ENCODE measurements around the gene ZFYVE1. TPM values are rescaled to one million over a fixed set of nuclear protein-coding genes. Genes with fewer than 3 reads are reported as not detected.
A peak's percentile ranks its signal among the peaks of the same experiment; 100 is the strongest.

The ZFYVE1 gene, protein sequence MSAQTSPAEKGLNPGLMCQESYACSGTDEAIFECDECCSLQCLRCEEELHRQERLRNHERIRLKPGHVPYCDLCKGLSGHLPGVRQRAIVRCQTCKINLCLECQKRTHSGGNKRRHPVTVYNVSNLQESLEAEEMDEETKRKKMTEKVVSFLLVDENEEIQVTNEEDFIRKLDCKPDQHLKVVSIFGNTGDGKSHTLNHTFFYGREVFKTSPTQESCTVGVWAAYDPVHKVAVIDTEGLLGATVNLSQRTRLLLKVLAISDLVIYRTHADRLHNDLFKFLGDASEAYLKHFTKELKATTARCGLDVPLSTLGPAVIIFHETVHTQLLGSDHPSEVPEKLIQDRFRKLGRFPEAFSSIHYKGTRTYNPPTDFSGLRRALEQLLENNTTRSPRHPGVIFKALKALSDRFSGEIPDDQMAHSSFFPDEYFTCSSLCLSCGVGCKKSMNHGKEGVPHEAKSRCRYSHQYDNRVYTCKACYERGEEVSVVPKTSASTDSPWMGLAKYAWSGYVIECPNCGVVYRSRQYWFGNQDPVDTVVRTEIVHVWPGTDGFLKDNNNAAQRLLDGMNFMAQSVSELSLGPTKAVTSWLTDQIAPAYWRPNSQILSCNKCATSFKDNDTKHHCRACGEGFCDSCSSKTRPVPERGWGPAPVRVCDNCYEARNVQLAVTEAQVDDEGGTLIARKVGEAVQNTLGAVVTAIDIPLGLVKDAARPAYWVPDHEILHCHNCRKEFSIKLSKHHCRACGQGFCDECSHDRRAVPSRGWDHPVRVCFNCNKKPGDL
- 26.6 and 31.6 TPM in 2 replicates for polyA plus RNA-seq (2011; rRNA removed)
- polyA minus RNA-seq (2011; rRNA and poly(A)+ RNA removed), result 37.3 and 44.8 TPM in 2 replicates

GRCh38 chr14:73026845-73027542 is at the start of gene ZFYVE1:
ZFYVE1 (minus strand) TSS chr14:73027106; CDS start chr14:73024508, 2,598 bp downstream.
- Histone ChIP-seq H3K27me3 (ENCODE audit: control insufficient read depth, insufficient read depth, low read length) (no peaks in the 10 kb centered on the region), H3K36me3 (ENCODE audit: control insufficient read depth, insufficient read depth, low read length) (peaks cover 6% of the 10 kb centered on the region), H3K4me3 (ENCODE audit: low read depth, low read length) (peak within 1 kb of the TSS; percentile 84)
- POLR2A ChIA-PET, result interaction anchor here (0.6 to 0.9 kb wide), 3 partner anchors 22 to 43 kb away, joined by 3 to 5 read pairs (median 4); partner anchors contain the start of gene RBM25
- CTCF ChIA-PET, result interaction anchor here (0.5 to 1.4 kb wide), 3 partner anchors 78 to 515 kb away, joined by 3 read pairs; no protein-coding TSS in a partner anchor
- TF ChIP-seq, protein P1, sequence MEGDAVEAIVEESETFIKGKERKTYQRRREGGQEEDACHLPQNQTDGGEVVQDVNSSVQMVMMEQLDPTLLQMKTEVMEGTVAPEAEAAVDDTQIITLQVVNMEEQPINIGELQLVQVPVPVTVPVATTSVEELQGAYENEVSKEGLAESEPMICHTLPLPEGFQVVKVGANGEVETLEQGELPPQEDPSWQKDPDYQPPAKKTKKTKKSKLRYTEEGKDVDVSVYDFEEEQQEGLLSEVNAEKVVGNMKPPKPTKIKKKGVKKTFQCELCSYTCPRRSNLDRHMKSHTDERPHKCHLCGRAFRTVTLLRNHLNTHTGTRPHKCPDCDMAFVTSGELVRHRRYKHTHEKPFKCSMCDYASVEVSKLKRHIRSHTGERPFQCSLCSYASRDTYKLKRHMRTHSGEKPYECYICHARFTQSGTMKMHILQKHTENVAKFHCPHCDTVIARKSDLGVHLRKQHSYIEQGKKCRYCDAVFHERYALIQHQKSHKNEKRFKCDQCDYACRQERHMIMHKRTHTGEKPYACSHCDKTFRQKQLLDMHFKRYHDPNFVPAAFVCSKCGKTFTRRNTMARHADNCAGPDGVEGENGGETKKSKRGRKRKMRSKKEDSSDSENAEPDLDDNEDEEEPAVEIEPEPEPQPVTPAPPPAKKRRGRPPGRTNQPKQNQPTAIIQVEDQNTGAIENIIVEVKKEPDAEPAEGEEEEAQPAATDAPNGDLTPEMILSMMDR (IDR thresholded peaks at IDR 0.05; ENCODE audit: insufficient read depth, low read depth, low read length), result no peak
- DNase-seq (ENCODE audit: low read depth), result peak; percentile 98

DNA sequence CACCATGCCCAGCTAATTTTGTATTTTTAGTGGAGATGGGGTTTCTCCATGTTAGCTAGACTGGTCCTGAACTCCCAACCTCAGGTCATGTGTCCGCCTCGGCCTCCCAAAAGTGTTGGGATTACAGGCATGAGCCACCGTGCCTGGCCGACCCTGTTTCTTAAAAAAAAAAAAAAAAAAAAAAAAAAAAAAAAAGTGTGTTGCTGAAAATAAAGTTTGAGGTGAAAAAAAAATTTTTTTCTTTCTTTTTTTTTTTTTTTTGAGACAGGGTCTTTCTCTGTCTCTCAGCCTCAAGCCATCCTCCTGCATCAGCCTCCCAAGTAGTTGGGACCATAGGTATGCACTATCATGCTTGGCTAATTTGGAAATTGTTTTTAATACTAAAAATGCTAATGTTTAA is 42.7 kb upstream of the ZFYVE1 start:
- no peak for DNase-seq (ENCODE audit: low read depth)
- no peak overlapping the region for H3K4me3 ChIP-seq (ENCODE audit: low read depth, low read length)
- H3K36me3 ChIP-seq (ENCODE audit: control insufficient read depth, insufficient read depth, low read length), result peaks cover 3% of the 10 kb centered on the region; the same call in 1 of the 2 replicates
- no peaks in the 10 kb centered on the region for H3K27me3 ChIP-seq (ENCODE audit: control insufficient read depth, insufficient read depth, low read length)
- TF ChIP-seq, protein P1 (IDR thresholded peaks at IDR 0.05; ENCODE audit: insufficient read depth, low read depth, low read length), result no peak
- POLR2A ChIA-PET, result interaction anchor here (0.6 kb wide), 1 partner anchor 42 kb away, joined by 4 read pairs; the partner anchor contains the start of gene ZFYVE1
- CTCF ChIA-PET, result no interaction called here

GRCh38 chr14:73058922-73059673 is 32.2 kb upstream of the ZFYVE1 start:
- POLR2A ChIA-PET, result interaction anchor here (0.8 to 1.1 kb wide), 4 partner anchors 10 to 235 kb away, joined by 3 to 9 read pairs (median 4); partner anchors contain the start of genes DPF3 and ZFYVE1
- no peak for DNase-seq (ENCODE audit: low read depth)

GRCh38 chr14:73058224-73058921 is 31.5 kb upstream of the ZFYVE1 start, which contains the start of gene RBM25:
RBM25 (plus strand) TSS chr14:73058534; CDS start chr14:73071642, 13,108 bp downstream.
- CTCF ChIA-PET, result interaction anchor here (1.0 to 2.0 kb wide), 2 partner anchors 426 to 545 kb away, joined by 3 to 7 read pairs; no protein-coding TSS in a partner anchor
- TF ChIP-seq, protein P1 (IDR thresholded peaks at IDR 0.05; ENCODE audit: insufficient read depth, low read depth, low read length), result no peak

More at GRCh38 chr14:73058922-73059673, 32.2 kb upstream of the ZFYVE1 start:
- 0 out of 2 replicates have a peak, but pooled peaks cover 2% of the 10 kb centered on the region for H3K36me3 ChIP-seq (ENCODE audit: control insufficient read depth, insufficient read depth, low read length)
- no peaks in the 10 kb centered on the region for H3K27me3 ChIP-seq (ENCODE audit: control insufficient read depth, insufficient read depth, low read length)
- peak overlapping the region; percentile 78 for H3K4me3 ChIP-seq (ENCODE audit: low read depth, low read length)
- TF ChIP-seq, protein P1 (IDR thresholded peaks at IDR 0.05; ENCODE audit: insufficient read depth, low read depth, low read length), result no peak
- CTCF ChIA-PET, result interaction anchor here (1.0 to 2.0 kb wide), 4 partner anchors 46 to 545 kb away, joined by 3 to 7 read pairs (median 4); no protein-coding TSS in a partner anchor

More at GRCh38 chr14:73058224-73058921, 31.5 kb upstream of the ZFYVE1 start, which contains the start of gene RBM25:
- DNase-seq (ENCODE audit: low read depth), result peak; percentile 95
- Histone ChIP-seq H3K27me3 (ENCODE audit: control insufficient read depth, insufficient read depth, low read length) (no peaks in the 10 kb centered on the region), H3K36me3 (ENCODE audit: control insufficient read depth, insufficient read depth, low read length) (0 out of 2 replicates have a peak, but pooled peaks cover 2% of the 10 kb centered on the region), H3K4me3 (ENCODE audit: low read depth, low read length) (peak within 1 kb of the TSS; percentile 78)
- POLR2A ChIA-PET, result interaction anchor here (0.8 to 1.1 kb wide), 4 partner anchors 9 to 234 kb away, joined by 3 to 9 read pairs (median 4); partner anchors contain the start of genes DPF3 and ZFYVE1
